Adrenal gland (tissue), 12 donors: Measurements from ENCODE around the gene E4F1. TPM values are rescaled to one million over a fixed set of nuclear protein-coding genes. Genes with fewer than 3 reads are reported as not detected.

Experiments
- DNase-seq, 7 donors: peaks; one replicate each; pipeline ENCODE4 v3.0.0-alpha.2; 2019 to 2020
- H3K27ac ChIP-seq, 5 donors: fragments of 200-600 bp; sonication (generic) in 4 of 5; 1 replicate in 3 of 5; 2 replicates in 2 of 5; pipeline versions ENCODE4 v1.5.1 to v1.8.0; 2016 to 2020; ENCODE audit warnings: mild to moderate bottlenecking in 1 of 5
- H3K27me3 ChIP-seq: fragments of 200-600 bp; 2 replicates; pipeline ENCODE4 v1.8.0; 2021
- H3K36me3 ChIP-seq, 2 donors: fragments of 200-600 bp; replicated peaks in 1 of 2; 1 replicate in 1 of 2; 2 replicates in 1 of 2; pipeline versions ENCODE4 v1.5.1 to v1.8.0; 2018 to 2022
- H3K4me1 ChIP-seq, 2 donors: fragments of 200-600 bp; replicated peaks in 1 of 2; 1 replicate in 1 of 2; 2 replicates in 1 of 2; pipeline versions ENCODE4 v1.5.1 to v1.8.0; 2018 to 2021
- H3K4me3 ChIP-seq, 4 donors: fragments of 200-600 bp; sonication (generic) in 3 of 4; one replicate each; pipeline ENCODE4 v1.5.1; 2016 to 2018
- H3K9me3 ChIP-seq, 3 donors: fragments of 200-600 bp; sonication (generic) in 1 of 3; replicated peaks in 1 of 3; 1 replicate in 2 of 3; 2 replicates in 1 of 3; pipeline versions ENCODE4 v1.5.1 to v1.8.0; 2016 to 2021
- POLR2A ChIP-seq, 2 donors: fragments of 450-650 bp; IDR thresholded peaks; one replicate each; pipeline ENCODE4 v1.6.1; 2017; ENCODE audit warnings: antibody characterized with exemption in 2 of 2, mild to moderate bottlenecking in 2 of 2, moderate library complexity in 1 of 2
- WGBS, 4 donors: extraction: QIAGEN DNeasy Blood & Tissue Kit in 2 of 4; methylation state at CpG; one replicate each; pipeline versions ENCODE4 v1.1.5 to v1.1.7; 2013 to 2017; 5-methylcytosine and 5-hydroxymethylcytosine counted together
- intact Hi-C, 2 donors: fragments of 100-400 bp; cut with DNase I; formaldehyde crosslinking; loops; one replicate each; pipeline versions ENCODE4 v1.14.1 to v1.15.0; 2022 to 2023
- polyA plus RNA-seq, 3 donors: library from polyadenylated mRNA; stranded (reverse); fragments of 200-250 nt in 2 of 3; fragments of 350-450 nt in 1 of 3; fragmentation: Illumina TruSeq in 1 of 3; extraction: RNeasy Lipid Tissue Mini Kit (QIAGEN cat#74804) in 1 of 3; gene quantifications; one replicate each; pipeline ENCODE4 v1.2.3, GENCODE V29; 2013 to 2014
- total RNA-seq, 9 donors: library from RNA; depleted of rRNA in 4 of 9; stranded (reverse); fragments of >200 nt in 4 of 9; fragments of 120-200 nt in 1 of 9; fragmentation: NEBNext Ultra II Directional in 1 of 9; extraction: Animal tissue kit (Norgen Biotek cat#: 25700) in 1 of 9; gene quantifications; one replicate each; pipeline versions ENCODE4 v1.1.0 to v1.2.4, GENCODE V29; 2013 to 2023
- TF ChIP-seq, protein P1 (sequence below), 6 experiments: fragments of 450-650 bp in 4 of 6; fragments of 200-600 bp in 2 of 6; sonication (generic) in 1 of 6; IDR thresholded peaks; 1 replicate in 5 of 6; 2 replicates in 1 of 6; pipeline versions ENCODE4 v1.5.1 to v1.8.0; 2016 to 2021; ENCODE audit warnings: antibody characterized with exemption in 6 of 6, mild to moderate bottlenecking in 2 of 6, moderate library complexity in 1 of 6
- donor health status: healthy with polysubstance abuse.
- donor health status: Bipolar disorder and iron deficiency.
- donor health status: DM: yes; HTN: yes; CAD: no.
- donor health status: DM: no; HTN: no; CAD: no.
- donor health status: DM: no; HTN: no; CAD: no.
- donor health status: DM: yes; HTN: yes; CAD: no.

E4F1 gene
- total and polyA plus RNA-seq, 12 donors = 2.9 to 121 (median 27.1) TPM

- no peaks in the 10 kb centered on the region for H3K9me3 ChIP-seq
- 34 to 95% (median 38%) methylated on average over 7 to 104 of the region's 106 CpGs; no CpG with 5 or more reads in 1 of the 4 donors for WGBS, 4 donors
- no peak overlapping the region for H3K27ac ChIP-seq
- TF ChIP-seq, protein P1, sequence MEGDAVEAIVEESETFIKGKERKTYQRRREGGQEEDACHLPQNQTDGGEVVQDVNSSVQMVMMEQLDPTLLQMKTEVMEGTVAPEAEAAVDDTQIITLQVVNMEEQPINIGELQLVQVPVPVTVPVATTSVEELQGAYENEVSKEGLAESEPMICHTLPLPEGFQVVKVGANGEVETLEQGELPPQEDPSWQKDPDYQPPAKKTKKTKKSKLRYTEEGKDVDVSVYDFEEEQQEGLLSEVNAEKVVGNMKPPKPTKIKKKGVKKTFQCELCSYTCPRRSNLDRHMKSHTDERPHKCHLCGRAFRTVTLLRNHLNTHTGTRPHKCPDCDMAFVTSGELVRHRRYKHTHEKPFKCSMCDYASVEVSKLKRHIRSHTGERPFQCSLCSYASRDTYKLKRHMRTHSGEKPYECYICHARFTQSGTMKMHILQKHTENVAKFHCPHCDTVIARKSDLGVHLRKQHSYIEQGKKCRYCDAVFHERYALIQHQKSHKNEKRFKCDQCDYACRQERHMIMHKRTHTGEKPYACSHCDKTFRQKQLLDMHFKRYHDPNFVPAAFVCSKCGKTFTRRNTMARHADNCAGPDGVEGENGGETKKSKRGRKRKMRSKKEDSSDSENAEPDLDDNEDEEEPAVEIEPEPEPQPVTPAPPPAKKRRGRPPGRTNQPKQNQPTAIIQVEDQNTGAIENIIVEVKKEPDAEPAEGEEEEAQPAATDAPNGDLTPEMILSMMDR (IDR thresholded peaks at IDR 0.05) = no peak
- TF ChIP-seq POLR2A (IDR thresholded peaks at IDR 0.05) = no peak
- peaks cover 0 to 6% of the 10 kb centered on the region in 2 donors for H3K4me1 ChIP-seq
- H3K36me3 ChIP-seq = peaks cover 0 to 40% of the 10 kb centered on the region in 2 donors
- H3K4me3 ChIP-seq = no peak overlapping the region
- DNase-seq = no peak
- intact Hi-C loops = no loop called here
- no peaks in the 10 kb centered on the region for H3K27me3 ChIP-seq
These were observed 44.9 kb upstream of the E4F1 start for GRCh38 chr16:2178321-2179106.

GRCh38 chr16:2179107-2179501, 44.3 kb upstream of the E4F1 start:
- peaks cover 0 to 34% of the 10 kb centered on the region in 2 donors for H3K36me3 ChIP-seq
- intact Hi-C loops = no loop called here
- no peaks in the 10 kb centered on the region for H3K27me3 ChIP-seq
- TF ChIP-seq, protein P1 (IDR thresholded peaks at IDR 0.05) = no peak
- no peak for TF ChIP-seq POLR2A (IDR thresholded peaks at IDR 0.05)
- H3K4me3 ChIP-seq = no peak overlapping the region
- no peak overlapping the region for H3K27ac ChIP-seq
- H3K9me3 ChIP-seq = no peaks in the 10 kb centered on the region
- peaks cover 0 to 6% of the 10 kb centered on the region in 2 donors for H3K4me1 ChIP-seq
- 43 to 87% (median 58%) methylated on average over 12 to 50 of the region's 50 CpGs for WGBS, 4 donors
- no peak for DNase-seq

GRCh38 chr16:2179576-2179975, 43.8 kb upstream of the E4F1 start:
- no peak overlapping the region for H3K27ac ChIP-seq
- H3K4me1 ChIP-seq = peaks cover 0 to under 1% of the 10 kb centered on the region in 2 donors
- peaks cover 0 to 30% of the 10 kb centered on the region in 2 donors for H3K36me3 ChIP-seq
- TF ChIP-seq, protein P1 (IDR thresholded peaks at IDR 0.05) = no peak
- no peak for TF ChIP-seq POLR2A (IDR thresholded peaks at IDR 0.05)
- 95 to 100% (median 99%) methylated on average over 3 to 31 of the region's 31 CpGs for WGBS, 4 donors
- H3K27me3 ChIP-seq = no peaks in the 10 kb centered on the region
- no peak overlapping the region for H3K4me3 ChIP-seq
- no peak for DNase-seq
- no peaks in the 10 kb centered on the region for H3K9me3 ChIP-seq
- intact Hi-C loops = no loop called here

GRCh38 chr16:2180461-2180860, 42.9 kb upstream of the E4F1 start:
- H3K27ac ChIP-seq = no peak overlapping the region
- H3K4me3 ChIP-seq = no peak overlapping the region
- WGBS, 4 donors = 95 to 96% (median 95%) methylated on average over 13 to 43 of the region's 43 CpGs
- H3K27me3 ChIP-seq = no peaks in the 10 kb centered on the region
- H3K9me3 ChIP-seq = no peaks in the 10 kb centered on the region
- no peaks in the 10 kb centered on the region for H3K4me1 ChIP-seq
- intact Hi-C loops = no loop called here
- no peak for TF ChIP-seq POLR2A (IDR thresholded peaks at IDR 0.05)
- TF ChIP-seq, protein P1 (IDR thresholded peaks at IDR 0.05) = no peak
- no peak for DNase-seq
- H3K36me3 ChIP-seq = peaks cover 0 to 21% of the 10 kb centered on the region in 2 donors
